Lower leg skin (tissue), 3 donors: ENCODE measurements around the gene POMT2.

Source experiments
- POLR2A ChIP-seq, 2 donors: fragments of 450-650 bp; IDR thresholded peaks; one replicate each; pipeline ENCODE4 v1.6.1; 2016 to 2017; ENCODE audit warnings: antibody characterized with exemption in 2 of 2, mild to moderate bottlenecking in 1 of 2, moderate library complexity in 1 of 2
- TF ChIP-seq, protein P1 (sequence below), 3 donors: fragments of 450-650 bp; IDR thresholded peaks; one replicate each; pipeline ENCODE4 v1.5.1; 2016; ENCODE audit warnings: antibody characterized with exemption in 3 of 3, mild to moderate bottlenecking in 3 of 3, moderate library complexity in 2 of 3

DNA sequence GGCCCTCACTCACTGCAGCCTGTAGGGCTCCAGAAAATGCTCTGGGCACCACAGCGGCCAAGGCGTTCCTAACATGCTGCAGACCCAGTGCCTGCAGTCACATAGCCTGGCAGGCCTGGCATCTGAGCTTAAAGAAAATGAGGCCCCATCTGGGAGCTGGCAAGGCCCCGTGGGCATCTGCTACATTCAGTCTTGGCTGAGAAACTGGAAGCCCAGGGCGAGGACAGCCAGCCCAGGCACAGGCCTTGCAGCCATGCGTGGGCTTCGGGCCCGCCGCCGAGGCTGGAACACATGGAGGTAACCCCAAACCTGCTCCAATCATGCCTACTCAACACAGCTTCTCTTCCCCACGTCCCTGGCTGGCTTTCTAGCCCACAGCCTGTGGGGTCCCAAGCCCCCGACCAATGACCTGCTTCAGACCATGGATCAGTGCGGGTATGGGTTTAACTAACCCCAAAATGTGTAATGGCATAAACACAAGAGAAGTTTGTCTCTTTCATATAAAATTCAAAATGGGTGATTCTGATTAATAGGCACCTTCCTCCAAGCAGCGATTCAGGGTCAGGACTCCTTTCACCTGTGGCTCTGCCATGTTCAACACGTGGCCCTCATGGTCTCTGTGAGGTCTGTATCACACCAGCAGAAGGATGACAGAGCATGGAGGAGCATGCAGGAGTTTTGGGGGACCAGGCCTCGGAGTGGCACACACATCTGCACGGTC lies 56.1 kb downstream of the POMT2 start:
- TF ChIP-seq, protein P1, sequence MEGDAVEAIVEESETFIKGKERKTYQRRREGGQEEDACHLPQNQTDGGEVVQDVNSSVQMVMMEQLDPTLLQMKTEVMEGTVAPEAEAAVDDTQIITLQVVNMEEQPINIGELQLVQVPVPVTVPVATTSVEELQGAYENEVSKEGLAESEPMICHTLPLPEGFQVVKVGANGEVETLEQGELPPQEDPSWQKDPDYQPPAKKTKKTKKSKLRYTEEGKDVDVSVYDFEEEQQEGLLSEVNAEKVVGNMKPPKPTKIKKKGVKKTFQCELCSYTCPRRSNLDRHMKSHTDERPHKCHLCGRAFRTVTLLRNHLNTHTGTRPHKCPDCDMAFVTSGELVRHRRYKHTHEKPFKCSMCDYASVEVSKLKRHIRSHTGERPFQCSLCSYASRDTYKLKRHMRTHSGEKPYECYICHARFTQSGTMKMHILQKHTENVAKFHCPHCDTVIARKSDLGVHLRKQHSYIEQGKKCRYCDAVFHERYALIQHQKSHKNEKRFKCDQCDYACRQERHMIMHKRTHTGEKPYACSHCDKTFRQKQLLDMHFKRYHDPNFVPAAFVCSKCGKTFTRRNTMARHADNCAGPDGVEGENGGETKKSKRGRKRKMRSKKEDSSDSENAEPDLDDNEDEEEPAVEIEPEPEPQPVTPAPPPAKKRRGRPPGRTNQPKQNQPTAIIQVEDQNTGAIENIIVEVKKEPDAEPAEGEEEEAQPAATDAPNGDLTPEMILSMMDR (IDR thresholded peaks at IDR 0.05), result no peak
- TF ChIP-seq POLR2A (IDR thresholded peaks at IDR 0.05), result no peak
